ENCODE data around the gene CHL1.

CHL1 gene

DNA sequence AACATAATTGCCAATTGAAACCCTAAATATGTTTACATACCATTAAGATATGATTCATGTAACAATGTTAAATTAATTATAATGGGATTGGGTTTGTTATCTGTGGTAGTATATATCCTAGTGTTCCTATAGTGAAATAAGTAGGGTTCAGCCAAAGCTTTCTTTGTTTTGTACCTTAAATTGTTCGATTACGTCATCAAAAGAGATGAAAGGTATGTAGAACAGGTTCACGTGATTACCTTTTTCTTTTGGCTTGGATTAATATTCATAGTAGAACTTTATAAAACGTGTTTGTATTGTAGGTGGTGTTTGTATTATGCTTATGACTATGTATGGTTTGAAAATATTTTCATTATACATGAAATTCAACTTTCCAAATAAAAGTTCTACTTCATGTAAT is 212.4 kb downstream of the CHL1 start:
- H3K4me3 ChIP-seq (ENCODE audit: low read depth, low read length, poor library complexity, severe bottlenecking): no peak overlapping the region
- no peak overlapping the region for H3K27ac ChIP-seq (ENCODE audit: low read depth, low read length, poor library complexity, severe bottlenecking)
- H2AFZ ChIP-seq (ENCODE audit: low read length): no peak overlapping the region
- no peaks in the 10 kb centered on the region for H3K36me3 ChIP-seq (ENCODE audit: insufficient read depth, low read length)
- no peaks in the 10 kb centered on the region for H3K27me3 ChIP-seq (ENCODE audit: insufficient read depth, low read length)
- no peaks in the 10 kb centered on the region for H4K20me1 ChIP-seq (ENCODE audit: insufficient read depth, low read length)
- no peaks in the 10 kb centered on the region for H3K9me3 ChIP-seq (ENCODE audit: low read length)
- no peaks in the 10 kb centered on the region for H3K4me1 ChIP-seq (ENCODE audit: insufficient read depth, low read length, severe bottlenecking)
- no peaks in the 10 kb centered on the region for H3K79me2 ChIP-seq (ENCODE audit: insufficient read depth, low read length)
- no peak overlapping the region for H3K9ac ChIP-seq (ENCODE audit: low read length)
- no peak overlapping the region for H3K4me2 ChIP-seq (ENCODE audit: low read length)
- TF ChIP-seq CTCF (IDR thresholded peaks at IDR 0.05; ENCODE audit: low read length): no peak
- no peak for TF ChIP-seq EZH2 (IDR thresholded peaks at IDR 0.05; ENCODE audit: borderline replicate concordance, low read length)
- no peaks in the 10 kb centered on the region for H3K9me2 ChIP-seq (ENCODE audit: low read depth, low read length)
- H3F3A ChIP-seq (ENCODE audit: insufficient read depth, low read length): no peaks in the 10 kb centered on the region

DNA sequence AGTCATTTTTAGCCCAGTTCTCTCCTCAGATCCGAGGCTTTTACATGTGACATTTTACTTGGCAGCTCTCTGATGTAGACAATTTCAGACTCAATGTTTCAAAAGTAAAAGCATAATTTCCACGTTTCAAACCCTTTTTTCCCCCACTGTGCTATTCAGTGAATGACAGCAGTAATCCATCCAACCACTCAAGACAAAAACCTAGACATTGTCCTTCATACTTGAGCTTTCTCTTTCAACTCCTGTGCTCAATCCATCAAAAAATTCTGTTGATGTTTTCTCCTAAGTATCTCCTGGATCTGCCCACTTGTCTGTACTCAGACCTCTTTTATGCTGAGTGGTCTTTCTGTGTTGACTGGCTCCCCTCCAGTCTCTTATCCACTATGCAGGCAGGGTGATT is 214.7 kb downstream of the CHL1 start:
- no peaks in the 10 kb centered on the region for H3K9me3 ChIP-seq (ENCODE audit: low read length)
- TF ChIP-seq CTCF (IDR thresholded peaks at IDR 0.05; ENCODE audit: low read length): no peak
- no peak for TF ChIP-seq EZH2 (IDR thresholded peaks at IDR 0.05; ENCODE audit: borderline replicate concordance, low read length)

GRCh38 chr3:414063-414462 is 217.5 kb downstream of the CHL1 start:
- TF ChIP-seq EZH2 (IDR thresholded peaks at IDR 0.05; ENCODE audit: borderline replicate concordance, low read length): no peak
- peak; percentile 37; the same call in 1 of the 2 replicates for TF ChIP-seq CTCF (IDR thresholded peaks at IDR 0.05; ENCODE audit: low read length)
- Histone ChIP-seq H3K4me2 (ENCODE audit: low read length) (no peak overlapping the region), H3K79me2 (ENCODE audit: insufficient read depth, low read length) (no peaks in the 10 kb centered on the region), H3K27me3 (ENCODE audit: insufficient read depth, low read length) (no peaks in the 10 kb centered on the region), H3K9ac (ENCODE audit: low read length) (no peak overlapping the region), H3K36me3 (ENCODE audit: insufficient read depth, low read length) (no peaks in the 10 kb centered on the region), H4K20me1 (ENCODE audit: insufficient read depth, low read length) (no peaks in the 10 kb centered on the region), H2AFZ (ENCODE audit: low read length) (no peak overlapping the region), H3K4me3 (ENCODE audit: low read depth, low read length, poor library complexity, severe bottlenecking) (no peak overlapping the region), H3K9me2 (ENCODE audit: low read depth, low read length) (no peaks in the 10 kb centered on the region), H3K27ac (ENCODE audit: low read depth, low read length, poor library complexity, severe bottlenecking) (no peak overlapping the region), H3K4me1 (ENCODE audit: insufficient read depth, low read length, severe bottlenecking) (no peaks in the 10 kb centered on the region), H3F3A (ENCODE audit: insufficient read depth, low read length) (no peaks in the 10 kb centered on the region), H3K9me3 (ENCODE audit: low read length) (no peaks in the 10 kb centered on the region)

More for the DNA sequence above, 214.7 kb downstream of the CHL1 start:
- H3K9ac ChIP-seq (ENCODE audit: low read length): no peak overlapping the region
- H4K20me1 ChIP-seq (ENCODE audit: insufficient read depth, low read length): no peaks in the 10 kb centered on the region
- no peak overlapping the region for H3K4me3 ChIP-seq (ENCODE audit: low read depth, low read length, poor library complexity, severe bottlenecking)
- no peak overlapping the region for H2AFZ ChIP-seq (ENCODE audit: low read length)
- H3K79me2 ChIP-seq (ENCODE audit: insufficient read depth, low read length): no peaks in the 10 kb centered on the region
- H3K36me3 ChIP-seq (ENCODE audit: insufficient read depth, low read length): no peaks in the 10 kb centered on the region
- no peaks in the 10 kb centered on the region for H3K4me1 ChIP-seq (ENCODE audit: insufficient read depth, low read length, severe bottlenecking)
- H3K27me3 ChIP-seq (ENCODE audit: insufficient read depth, low read length): no peaks in the 10 kb centered on the region
- H3K27ac ChIP-seq (ENCODE audit: low read depth, low read length, poor library complexity, severe bottlenecking): no peak overlapping the region
- no peaks in the 10 kb centered on the region for H3F3A ChIP-seq (ENCODE audit: insufficient read depth, low read length)
- H3K9me2 ChIP-seq (ENCODE audit: low read depth, low read length): no peaks in the 10 kb centered on the region
- H3K4me2 ChIP-seq (ENCODE audit: low read length): no peak overlapping the region
